K562 treated with DMSO at 1 percent for 12 hours (cell line): ENCODE data around the gene UBAP1L. TPM values are rescaled to one million over a fixed set of nuclear protein-coding genes. Genes with fewer than 3 reads are reported as not detected.

Experiments used
- total RNA-seq: library from RNA; unstranded; fragments of 300-600 nt; gene quantifications from 2 replicates; pipeline ENCODE4 v1.2.3, GENCODE V29; 2022; ENCODE audit not compliant: insufficient read depth

Gene UBAP1L
- total RNA-seq: 0.81 and 1.6 TPM in 2 replicates

DNA sequence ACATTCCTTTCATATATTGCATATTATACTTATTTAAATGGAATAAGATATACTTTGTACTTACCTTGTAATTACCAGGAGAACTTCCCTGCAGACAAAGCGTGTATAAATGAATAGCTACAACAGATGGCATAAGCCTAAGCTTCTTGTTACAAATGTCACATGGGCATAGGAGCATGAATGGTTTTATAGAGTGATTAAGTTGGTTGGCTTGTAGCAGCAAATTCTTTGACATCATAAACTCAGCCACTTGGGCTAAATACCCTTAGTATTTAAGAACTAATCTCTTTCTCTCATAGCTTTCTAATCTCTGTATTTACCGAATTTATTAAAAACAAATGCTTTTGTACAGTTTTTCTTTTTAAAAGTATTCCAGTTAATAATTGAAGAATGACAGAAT is at the start of gene UBAP1L:
UBAP1L (minus strand) TSS at position 115 of the 400 bp plus-strand sequence. CDS start 8,985 bp downstream, outside the sequence.

DNA sequence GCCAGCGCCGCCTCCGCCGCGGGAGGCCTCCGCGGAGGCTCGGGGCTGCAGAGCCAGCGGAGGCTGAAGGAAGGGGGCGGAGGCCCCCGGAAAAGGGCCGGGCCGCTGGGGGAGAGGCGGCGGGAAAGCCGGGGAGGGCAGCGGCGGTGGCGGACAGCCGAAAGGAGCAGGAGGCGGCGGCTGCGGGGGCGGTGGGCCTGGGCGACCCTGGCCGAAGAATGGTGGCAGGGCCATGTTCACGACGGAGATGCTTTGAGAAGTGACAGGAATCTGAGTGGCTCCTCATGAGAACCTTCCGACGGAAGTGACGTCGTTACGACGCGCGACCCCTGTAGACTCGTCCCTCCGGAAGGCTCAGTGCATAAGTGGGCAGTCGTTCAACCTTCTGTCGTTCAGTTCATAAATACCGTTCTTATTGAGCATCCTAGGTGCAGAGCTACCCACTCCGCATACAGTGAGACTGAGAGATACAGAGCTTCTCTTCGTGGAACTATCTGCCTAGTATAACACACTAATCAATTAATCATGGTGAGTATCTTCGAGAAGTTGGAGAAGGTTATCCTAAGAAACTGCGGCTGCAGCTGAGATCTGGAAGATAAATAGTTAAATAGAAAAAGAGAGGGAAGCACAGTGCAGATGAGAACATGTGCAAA is 18.7 kb upstream of the UBAP1L start, which contains the start of gene PDCD7:
PDCD7 (minus strand) TSS at position 261 of the 653 bp plus-strand sequence; CDS start at position 234, 27 bp downstream.

DNA sequence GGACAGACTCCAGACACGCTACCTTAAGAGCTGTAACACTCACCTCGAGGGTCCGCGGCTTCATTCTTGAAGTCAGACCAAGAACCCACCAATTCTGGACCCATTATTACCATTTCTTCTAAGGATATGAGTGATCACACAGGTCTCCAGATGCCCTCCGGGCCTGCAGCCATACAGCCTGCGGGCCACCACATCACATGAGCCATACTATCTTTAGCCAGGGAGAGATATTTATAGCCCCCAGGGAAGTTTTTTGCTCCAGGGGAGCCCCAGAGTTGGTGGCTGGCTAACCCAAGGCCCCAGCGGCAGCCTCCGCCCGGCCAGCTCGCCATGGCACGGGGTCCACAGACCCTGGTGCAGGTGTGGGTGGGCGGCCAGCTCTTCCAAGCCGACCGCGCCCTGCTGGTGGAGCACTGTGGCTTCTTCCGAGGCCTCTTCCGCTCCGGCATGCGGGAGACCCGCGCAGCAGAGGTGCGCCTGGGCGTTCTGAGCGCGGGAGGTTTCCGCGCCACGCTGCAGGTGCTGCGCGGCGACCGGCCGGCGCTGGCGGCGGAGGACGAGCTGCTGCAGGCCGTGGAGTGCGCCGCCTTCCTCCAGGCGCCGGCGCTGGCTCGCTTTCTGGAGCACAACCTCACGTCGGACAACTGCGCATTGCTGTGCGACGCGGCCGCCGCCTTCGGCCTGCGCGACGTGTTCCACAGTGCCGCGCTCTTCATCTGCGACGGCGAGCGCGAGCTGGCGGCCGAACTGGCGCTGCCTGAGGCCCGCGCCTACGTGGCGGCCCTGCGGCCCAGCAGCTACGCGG is 38.3 kb downstream of the UBAP1L start, which contains the start of gene KBTBD13:
KBTBD13 (plus strand) TSS at position 261 of the 805 bp plus-strand sequence; CDS start at position 331, 70 bp downstream.

DNA sequence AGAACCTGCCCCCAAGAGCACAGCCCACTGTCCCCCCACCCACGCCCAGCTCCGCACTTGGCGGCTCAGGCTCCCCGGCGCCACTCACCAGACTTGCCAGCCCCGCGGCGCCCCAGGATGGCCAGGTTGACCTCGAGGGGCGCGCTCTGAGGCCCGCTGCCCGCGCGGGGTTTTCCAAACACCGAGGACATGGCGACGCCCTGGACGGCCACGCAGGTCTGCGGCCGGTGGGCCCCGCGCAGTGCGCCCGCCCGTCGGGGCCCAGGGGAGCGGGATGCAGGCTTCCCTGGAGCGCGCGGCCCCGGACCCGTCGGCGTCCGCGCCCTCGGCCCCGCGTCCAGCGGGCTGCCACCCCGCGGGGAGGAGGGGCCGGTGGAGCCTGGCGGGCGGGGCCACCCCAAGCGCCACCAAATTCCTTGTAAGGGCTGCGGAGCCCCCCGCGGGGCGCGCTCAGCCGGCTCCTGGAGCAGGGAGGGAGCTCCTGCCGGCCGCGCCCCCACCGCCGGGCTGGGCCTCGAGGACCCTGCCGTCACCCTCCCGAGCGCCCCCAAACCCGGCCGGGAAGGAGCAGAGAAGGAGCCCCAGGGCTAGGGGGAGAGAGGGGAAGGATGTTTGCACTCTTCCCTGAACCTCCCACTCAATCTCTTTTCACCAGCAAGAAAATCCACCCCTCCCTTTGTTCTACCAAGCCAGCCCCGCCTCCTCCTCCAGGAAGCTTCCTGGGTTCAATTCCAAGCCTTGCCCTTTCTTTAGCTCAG is 47.2 kb downstream of the UBAP1L start, which contains the start of gene RASL12:
RASL12 (minus strand) TSS at position 347 of the 758 bp plus-strand sequence; CDS start at position 191, 156 bp downstream.

DNA sequence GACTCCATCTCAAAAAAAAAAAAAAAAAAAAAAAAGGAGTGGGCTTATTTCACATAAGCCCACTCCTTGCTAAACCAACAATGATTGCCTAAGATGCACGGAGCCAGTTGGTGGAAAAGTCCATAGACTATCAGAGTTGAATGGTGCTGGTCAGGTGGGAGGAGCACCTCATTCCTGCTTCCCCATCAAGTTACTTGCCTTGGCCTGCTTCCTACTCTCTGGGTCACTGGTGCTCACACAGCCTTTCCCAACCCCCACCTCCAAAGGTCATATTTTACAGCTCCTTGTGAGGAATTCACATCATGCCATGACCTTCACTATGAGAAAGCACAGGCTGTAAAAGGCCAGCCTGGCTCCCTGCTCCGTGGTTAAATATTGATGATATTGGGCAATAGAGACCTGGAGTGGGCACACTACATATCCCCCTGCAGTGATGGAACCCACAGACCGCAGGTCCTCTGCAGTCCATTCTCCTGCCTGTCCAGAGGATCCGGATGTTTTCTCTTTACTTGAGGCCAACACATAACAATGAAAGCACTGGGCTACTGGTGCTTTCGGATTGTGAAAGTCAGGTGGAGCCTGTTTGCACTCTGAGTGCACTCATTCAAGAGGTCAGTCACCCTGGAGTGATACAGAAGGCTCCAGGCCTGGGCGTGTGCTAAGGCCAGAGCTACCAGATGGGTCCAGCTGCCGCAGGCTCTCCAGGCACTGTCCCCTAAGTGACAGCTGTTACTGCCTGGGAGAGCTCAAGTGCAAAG is 70.1 kb downstream of the UBAP1L start, which contains the start of gene SLC51B:
SLC51B (plus strand) TSS at position 664 of the 758 bp plus-strand sequence. CDS start 4,618 bp downstream, outside the sequence.

Other genes with a start within 250 kb of the UBAP1L start
- gene ANKDD1A, start 203.3 kb downstream of the UBAP1L start, total RNA-seq: 1.00 TPM in 1 of 2 replicates, not detected in the other
- 67.4 and 100 TPM in 2 replicates for gene SPG21, start 125.3 kb downstream of the UBAP1L start, total RNA-seq
- gene MTFMT, start 85.6 kb downstream of the UBAP1L start, total RNA-seq: 8.3 and 14.3 TPM in 2 replicates
- not detected in 2 replicates for gene SLC51B, start 69.8 kb downstream of the UBAP1L start, total RNA-seq
- gene RASL12, start 47.2 kb downstream of the UBAP1L start, total RNA-seq: not detected in 2 replicates
- not detected in 2 replicates for gene KBTBD13, start 38.5 kb downstream of the UBAP1L start, total RNA-seq
- gene PDCD7, start 18.6 kb upstream of the UBAP1L start, total RNA-seq: 24.1 and 42.2 TPM in 2 replicates
- 13.3 and 43.4 TPM in 2 replicates for gene CLPX, start 70.1 kb upstream of the UBAP1L start, total RNA-seq
- not detected in 2 replicates for gene CILP, start 96.3 kb upstream of the UBAP1L start, total RNA-seq
- gene PARP16, start 171.7 kb upstream of the UBAP1L start, total RNA-seq: 11.2 and 21.3 TPM in 2 replicates
- not detected in 2 replicates for gene RNU5A-1, start 180.9 kb upstream of the UBAP1L start, total RNA-seq
- gene RNU5B-1, start 189.5 kb upstream of the UBAP1L start, total RNA-seq: not detected in 2 replicates